DND-41 (cell line): ENCODE data around the gene ZNF320.
A peak's percentile ranks its signal among the peaks of the same experiment; 100 is the strongest.

Experiments used
- ATAC-seq: fragments of 200-7000 bp; cut with Tn5 transposase; 3 replicates; pipeline ENCODE4 v1.9.1; 2021; ENCODE audit warnings: low read depth; ENCODE audit not compliant: insufficient read depth
- DNase-seq: peaks from one replicate; pipeline ENCODE4 v3.0.0-alpha.2; 2020
- H2AFZ ChIP-seq: 2 replicates; pipeline ENCODE4 v1.6.0; 2012; ENCODE audit warnings: low read depth, low read length
- H3K27ac ChIP-seq: 2 replicates; pipeline ENCODE4 v1.5.1; 2012; ENCODE audit warnings: low read length, inconsistent platforms
- H3K27me3 ChIP-seq: fragments of 200-600 bp; sonication (generic); 2 replicates; pipeline ENCODE4 v1.6.0; 2012; ENCODE audit warnings: low read length, mild to moderate bottlenecking, inconsistent platforms; ENCODE audit not compliant: insufficient read depth, poor library complexity
- H3K36me3 ChIP-seq: 2 replicates; pipeline ENCODE4 v1.5.1; 2012; ENCODE audit warnings: low read length, inconsistent platforms; ENCODE audit not compliant: insufficient read depth
- H3K4me1 ChIP-seq: 2 replicates; pipeline ENCODE4 v1.5.1; 2012; ENCODE audit warnings: mild to moderate bottlenecking, low read length; ENCODE audit not compliant: insufficient read depth
- H3K4me2 ChIP-seq: 2 replicates; pipeline ENCODE4 v1.6.0; 2012; ENCODE audit warnings: mild to moderate bottlenecking, moderate library complexity, low read length, inconsistent platforms; ENCODE audit not compliant: insufficient read depth
- H3K4me3 ChIP-seq, 2 experiments: fragments of 200-600 bp in 1 of 2; shearing (Covaris generic) in 1 of 2; 2 replicates each; pipeline ENCODE4 v1.5.1; 2012 to 2016; ENCODE audit warnings: inconsistent platforms in 2 of 2, low read length in 2 of 2, mild to moderate bottlenecking in 2 of 2, low read depth in 1 of 2, moderate library complexity in 1 of 2
- H3K79me2 ChIP-seq: 2 replicates; pipeline ENCODE4 v1.6.0; 2012; ENCODE audit warnings: low read length, inconsistent platforms; ENCODE audit not compliant: insufficient read depth
- H3K9ac ChIP-seq: 2 replicates; pipeline ENCODE4 v1.6.0; 2012; ENCODE audit warnings: low read depth, mild to moderate bottlenecking, inconsistent platforms, low read length, moderate library complexity
- H3K9me3 ChIP-seq: 2 replicates; pipeline ENCODE4 v1.5.1; 2012; ENCODE audit warnings: low read length, moderate library complexity, mild to moderate bottlenecking, inconsistent platforms; ENCODE audit not compliant: insufficient read depth, severe bottlenecking
- H4K20me1 ChIP-seq: 2 replicates; pipeline ENCODE4 v1.6.0; 2012; ENCODE audit warnings: low read length; ENCODE audit not compliant: insufficient read depth
- EZH2 ChIP-seq: IDR thresholded peaks from 3 replicates; pipeline ENCODE4 v1.6.1; 2012; ENCODE audit warnings: borderline replicate concordance, low read depth, mild to moderate bottlenecking, moderate library complexity, low read length, inconsistent platforms; ENCODE audit not compliant: severe bottlenecking
- TF ChIP-seq, protein P1 (sequence below): IDR thresholded peaks from 2 replicates; pipeline ENCODE4 v1.5.1; 2012; ENCODE audit warnings: borderline replicate concordance, low read length, moderate library complexity, mild to moderate bottlenecking; ENCODE audit not compliant: poor library complexity, severe bottlenecking; ENCODE audit errors: extremely low read depth

ZNF320 gene

DNA sequence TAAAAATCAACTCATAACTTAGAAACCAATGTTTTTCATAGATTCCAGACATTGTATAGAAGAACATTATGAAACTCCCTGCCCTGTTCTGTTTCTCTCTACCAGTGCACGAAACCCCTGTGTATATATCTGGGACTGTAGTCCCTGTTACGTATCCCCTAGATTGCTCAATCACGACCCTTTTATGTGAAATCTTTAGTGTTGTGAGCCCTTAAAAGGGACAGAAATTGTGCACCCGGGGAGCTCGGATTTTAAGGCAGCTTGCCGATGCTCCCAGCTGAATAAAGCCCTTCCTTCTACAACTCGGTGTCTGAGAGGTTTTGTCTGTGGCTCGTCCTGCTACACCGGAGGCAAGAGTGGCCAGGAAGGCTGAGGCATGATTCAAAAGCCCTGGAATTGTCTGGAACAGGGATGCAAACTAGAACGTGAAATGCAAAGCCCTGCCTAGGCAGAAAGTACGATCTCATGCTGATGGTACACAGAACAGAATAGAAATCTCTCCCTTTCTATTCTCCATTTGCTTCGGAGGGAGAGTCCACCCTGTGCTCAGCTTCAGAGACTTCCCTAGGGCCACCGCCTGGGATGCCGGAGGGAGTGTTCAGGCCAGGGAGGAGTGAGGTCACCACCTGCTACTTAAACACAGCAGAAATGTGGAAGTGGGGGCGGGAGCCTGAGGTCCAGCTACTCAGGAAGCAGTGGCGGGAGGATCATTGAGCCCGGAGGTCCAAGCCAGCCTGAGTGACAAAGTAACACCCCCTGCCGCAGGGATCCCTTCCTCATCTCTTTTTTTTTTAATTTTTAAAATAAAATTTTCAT lies 26.6 kb upstream of the ZNF320 start:
- peak overlapping the region; percentile 75 for H3K4me2 ChIP-seq

GRCh38 chr19:52922841-52923777 lies 25.7 kb upstream of the ZNF320 start, which contains the start of gene ZNF888:
Gene ZNF888 (minus strand): TSS chr19:52923428. CDS start chr19:52917873, 5,555 bp downstream.
- peaks cover 12% of the 10 kb centered on the region for H3K36me3 ChIP-seq
- ATAC-seq (peak; percentile 97), DNase-seq (peak; percentile 89)
- peaks cover 28% of the 10 kb centered on the region for H3K4me1 ChIP-seq
- H3K4me3 ChIP-seq: peak within 1 kb of the TSS; percentile 48 to 68; a peak in 3 of 4 replicates
- H4K20me1 ChIP-seq: no peaks in the 10 kb centered on the region
- peak within 1 kb of the TSS; percentile 72 for H3K9ac ChIP-seq
- H3K4me2 ChIP-seq: peak within 1 kb of the TSS; percentile 75
- no peak for TF ChIP-seq EZH2
- TF ChIP-seq, protein P1, sequence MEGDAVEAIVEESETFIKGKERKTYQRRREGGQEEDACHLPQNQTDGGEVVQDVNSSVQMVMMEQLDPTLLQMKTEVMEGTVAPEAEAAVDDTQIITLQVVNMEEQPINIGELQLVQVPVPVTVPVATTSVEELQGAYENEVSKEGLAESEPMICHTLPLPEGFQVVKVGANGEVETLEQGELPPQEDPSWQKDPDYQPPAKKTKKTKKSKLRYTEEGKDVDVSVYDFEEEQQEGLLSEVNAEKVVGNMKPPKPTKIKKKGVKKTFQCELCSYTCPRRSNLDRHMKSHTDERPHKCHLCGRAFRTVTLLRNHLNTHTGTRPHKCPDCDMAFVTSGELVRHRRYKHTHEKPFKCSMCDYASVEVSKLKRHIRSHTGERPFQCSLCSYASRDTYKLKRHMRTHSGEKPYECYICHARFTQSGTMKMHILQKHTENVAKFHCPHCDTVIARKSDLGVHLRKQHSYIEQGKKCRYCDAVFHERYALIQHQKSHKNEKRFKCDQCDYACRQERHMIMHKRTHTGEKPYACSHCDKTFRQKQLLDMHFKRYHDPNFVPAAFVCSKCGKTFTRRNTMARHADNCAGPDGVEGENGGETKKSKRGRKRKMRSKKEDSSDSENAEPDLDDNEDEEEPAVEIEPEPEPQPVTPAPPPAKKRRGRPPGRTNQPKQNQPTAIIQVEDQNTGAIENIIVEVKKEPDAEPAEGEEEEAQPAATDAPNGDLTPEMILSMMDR: no peak
- H3K79me2 ChIP-seq: peaks cover 19% of the 10 kb centered on the region
- H2AFZ ChIP-seq: peak within 1 kb of the TSS; percentile 82
- no peaks in the 10 kb centered on the region for H3K9me3 ChIP-seq
- no peaks in the 10 kb centered on the region for H3K27me3 ChIP-seq
- peak within 1 kb of the TSS; percentile 80 for H3K27ac ChIP-seq

More for the DNA sequence above, 26.6 kb upstream of the ZNF320 start:
- Histone ChIP-seq H2AFZ (peak overlapping the region; percentile 82), H4K20me1 (no peaks in the 10 kb centered on the region), H3K9ac (peak overlapping the region; percentile 72), H3K4me3 (peak overlapping the region; percentile 48 to 68; a peak in 3 of 4 replicates), H3K79me2 (peaks cover 19% of the 10 kb centered on the region), H3K27me3 (no peaks in the 10 kb centered on the region), H3K4me1 (peaks cover 28% of the 10 kb centered on the region), H3K36me3 (peaks cover 16% of the 10 kb centered on the region), H3K9me3 (no peaks in the 10 kb centered on the region), H3K27ac (peak overlapping the region; percentile 37)
- DNase-seq (no peak), ATAC-seq (no peak)
- TF ChIP-seq, protein P1: no peak
- TF ChIP-seq EZH2: no peak

GRCh38 chr19:52917531-52917930 lies 20.1 kb upstream of the ZNF320 start:
- Histone ChIP-seq H2AFZ (no peak overlapping the region), H3K4me3 (no peak overlapping the region), H3K27ac (no peak overlapping the region), H3K9ac (no peak overlapping the region), H3K79me2 (peaks cover 16% of the 10 kb centered on the region), H3K4me2 (no peak overlapping the region), H3K36me3 (peaks cover 42% of the 10 kb centered on the region), H3K9me3 (no peaks in the 10 kb centered on the region), H3K27me3 (no peaks in the 10 kb centered on the region), H4K20me1 (no peaks in the 10 kb centered on the region), H3K4me1 (peaks cover 18% of the 10 kb centered on the region)
- ATAC-seq (no peak), DNase-seq (no peak)
- TF ChIP-seq, protein P1: no peak
- TF ChIP-seq EZH2: no peak
